ENCODE data around the gene DLEC1.
"Not testable (repeated sequence)": the region's sequence is repeated elsewhere in the genome, so short reads cannot be mapped to it uniquely, and the experiment has no call there.

Gene DLEC1

DNA sequence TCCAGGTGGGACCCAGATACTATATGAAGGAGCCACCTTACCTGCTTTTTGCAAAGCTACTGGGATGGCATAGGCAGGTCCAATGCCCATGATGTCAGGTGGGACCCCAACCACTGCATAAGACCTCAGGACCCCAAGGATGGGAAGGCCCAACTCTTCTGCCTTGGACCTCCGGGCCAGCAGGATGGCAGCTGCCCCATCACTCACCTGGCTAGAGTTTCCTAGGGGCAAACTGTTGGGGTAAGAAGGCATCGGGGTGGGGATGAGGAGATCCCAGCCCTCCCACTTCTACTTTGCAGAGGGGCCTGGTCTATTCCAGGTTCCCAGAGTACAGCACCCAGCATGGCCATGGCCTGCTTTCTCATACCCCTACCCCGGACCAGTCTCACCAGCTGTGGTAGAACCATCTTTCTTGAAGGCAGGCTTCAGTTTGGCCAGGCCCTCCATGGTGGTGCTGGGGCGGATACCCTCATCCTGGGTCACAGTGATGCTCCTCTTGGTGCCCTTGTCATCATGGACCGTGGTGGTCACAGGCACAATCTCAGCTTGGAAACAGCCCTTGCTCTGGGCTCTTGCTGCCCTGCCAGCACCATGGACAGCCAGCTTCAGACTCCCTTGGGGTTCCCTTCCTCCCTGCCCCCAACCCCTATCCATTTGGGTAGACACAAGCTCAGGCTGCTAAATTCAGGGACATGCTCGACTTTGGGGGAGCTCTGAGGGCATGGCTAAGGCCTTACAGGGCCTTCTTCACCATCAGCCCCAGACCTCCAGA is 87.3 kb downstream of the DLEC1 start:
- no peaks in the 10 kb centered on the region for H3K9me3 ChIP-seq (ENCODE audit: control insufficient read depth, low read length)
- H3K27ac ChIP-seq (ENCODE audit: low read depth, low read length, severe bottlenecking): no peak overlapping the region
- 94 to 100% methylated on average over 4 of the region's 6 CpGs for WGBS, 2 experiments (ENCODE audit: insufficient coverage in 2 of 2)
- H3K4me1 ChIP-seq (ENCODE audit: control insufficient read depth, insufficient read depth, low read length, poor library complexity, severe bottlenecking): no peaks in the 10 kb centered on the region
- H3K36me3 ChIP-seq (ENCODE audit: control insufficient read depth, insufficient read depth, low read length): peaks cover 85% of the 10 kb centered on the region
- no peak overlapping the region for H3K4me3 ChIP-seq (ENCODE audit: extremely low read depth, insufficient read depth, low read length, poor library complexity, severe bottlenecking)

DNA sequence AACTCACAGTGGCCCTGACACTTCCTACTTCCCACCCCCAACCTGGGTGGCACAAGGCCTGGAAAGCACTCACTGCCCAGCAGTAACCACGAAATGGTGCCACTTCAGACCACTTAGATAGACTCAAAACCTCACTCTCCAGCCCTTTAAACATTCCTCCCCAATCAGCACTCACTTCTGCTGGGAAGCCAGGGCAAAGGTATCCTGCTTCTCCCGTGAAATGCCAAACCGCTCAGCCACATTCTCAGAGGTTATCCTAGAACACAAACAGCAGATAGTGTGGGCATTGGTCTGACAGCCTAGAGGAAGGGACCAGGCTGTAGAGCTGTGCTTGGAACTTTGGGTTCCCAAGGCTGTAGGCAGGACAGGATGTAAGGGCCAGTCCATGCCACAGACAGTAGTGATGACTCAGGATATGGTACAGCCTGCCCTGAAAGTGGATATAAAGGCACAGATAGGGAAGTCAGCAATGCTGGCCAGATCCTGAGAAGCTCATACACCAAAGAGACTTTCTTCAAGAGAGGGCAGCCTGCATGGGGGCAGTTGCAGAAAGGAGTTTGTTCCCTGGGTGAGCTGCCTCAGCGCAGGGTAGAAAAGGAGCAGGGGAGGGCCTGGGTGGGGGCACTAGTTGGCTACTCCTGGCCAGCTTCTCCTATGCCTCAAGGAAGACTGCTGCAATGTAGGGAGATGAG is 88.7 kb downstream of the DLEC1 start:
- H3K36me3 ChIP-seq (ENCODE audit: control insufficient read depth, insufficient read depth, low read length): peaks cover 80% of the 10 kb centered on the region

DNA sequence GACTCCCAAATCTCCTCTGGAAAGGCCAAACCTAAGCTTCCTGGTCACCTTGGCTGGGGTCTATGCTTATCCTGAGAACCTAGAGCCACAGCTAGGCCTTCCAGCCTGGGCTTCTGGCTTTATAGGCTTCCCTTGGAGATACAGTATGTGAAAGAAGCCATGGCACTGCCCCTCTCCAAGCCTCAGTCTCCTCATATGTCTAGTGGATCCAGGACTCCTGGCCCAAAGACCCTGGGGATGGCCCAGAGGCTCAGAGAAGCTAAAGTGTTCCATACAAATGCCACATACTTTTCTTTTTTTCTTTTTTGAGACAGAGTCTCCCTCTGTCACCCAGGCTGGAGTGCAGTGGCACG is 89.3 kb downstream of the DLEC1 start:
- Histone ChIP-seq H3K4me3 (ENCODE audit: extremely low read depth, insufficient read depth, low read length, poor library complexity, severe bottlenecking) (no peak overlapping the region), H3K9me3 (ENCODE audit: control insufficient read depth, low read length) (no peaks in the 10 kb centered on the region), H3K4me1 (ENCODE audit: control insufficient read depth, insufficient read depth, low read length, poor library complexity, severe bottlenecking) (peaks cover 4% of the 10 kb centered on the region), H3K36me3 (ENCODE audit: control insufficient read depth, insufficient read depth, low read length) (peaks cover 77% of the 10 kb centered on the region), H3K27ac (ENCODE audit: low read depth, low read length, severe bottlenecking) (no peak overlapping the region)
- 100% methylated on average over 1 of the region's 1 CpG for WGBS, 2 experiments (ENCODE audit: insufficient coverage in 2 of 2)

More for the DNA sequence above, 88.7 kb downstream of the DLEC1 start:
- 93 to 96% methylated on average over 2 to 4 of the region's 4 CpGs for WGBS, 2 experiments (ENCODE audit: insufficient coverage in 2 of 2)
- Histone ChIP-seq H3K4me3 (ENCODE audit: extremely low read depth, insufficient read depth, low read length, poor library complexity, severe bottlenecking) (no peak overlapping the region), H3K4me1 (ENCODE audit: control insufficient read depth, insufficient read depth, low read length, poor library complexity, severe bottlenecking) (no peaks in the 10 kb centered on the region), H3K9me3 (ENCODE audit: control insufficient read depth, low read length) (no peaks in the 10 kb centered on the region), H3K27ac (ENCODE audit: low read depth, low read length, severe bottlenecking) (no peak overlapping the region)

DNA sequence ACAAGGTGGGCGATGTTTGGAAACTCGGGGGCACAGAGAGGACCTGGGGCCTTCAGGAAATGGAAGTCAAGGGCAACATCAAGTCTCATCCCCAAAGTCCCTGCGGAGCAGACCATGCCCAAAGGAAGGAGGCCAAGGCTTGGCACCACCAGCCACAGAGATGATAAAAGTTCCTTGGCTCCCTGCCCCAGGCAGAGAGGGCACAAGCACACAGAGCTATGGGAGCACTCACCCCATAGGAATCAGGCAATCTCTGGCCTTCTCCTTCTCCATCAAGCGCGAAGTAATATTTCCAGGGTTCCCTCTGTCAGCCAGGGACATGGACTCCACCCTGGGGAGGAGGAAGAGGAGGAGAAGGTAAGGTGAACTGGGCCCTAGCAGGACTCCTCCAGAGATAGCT is 90.0 kb downstream of the DLEC1 start:
- no peak overlapping the region for H3K4me3 ChIP-seq (ENCODE audit: extremely low read depth, insufficient read depth, low read length, poor library complexity, severe bottlenecking)
- peaks cover 12% of the 10 kb centered on the region for H3K4me1 ChIP-seq (ENCODE audit: control insufficient read depth, insufficient read depth, low read length, poor library complexity, severe bottlenecking)
- H3K9me3 ChIP-seq (ENCODE audit: control insufficient read depth, low read length): no peaks in the 10 kb centered on the region
- H3K27ac ChIP-seq (ENCODE audit: low read depth, low read length, severe bottlenecking): no peak overlapping the region
- 100% methylated on average over 3 of the region's 5 CpGs for WGBS, 2 experiments (ENCODE audit: insufficient coverage in 2 of 2)
- H3K36me3 ChIP-seq (ENCODE audit: control insufficient read depth, insufficient read depth, low read length): peaks cover 84% of the 10 kb centered on the region

DNA sequence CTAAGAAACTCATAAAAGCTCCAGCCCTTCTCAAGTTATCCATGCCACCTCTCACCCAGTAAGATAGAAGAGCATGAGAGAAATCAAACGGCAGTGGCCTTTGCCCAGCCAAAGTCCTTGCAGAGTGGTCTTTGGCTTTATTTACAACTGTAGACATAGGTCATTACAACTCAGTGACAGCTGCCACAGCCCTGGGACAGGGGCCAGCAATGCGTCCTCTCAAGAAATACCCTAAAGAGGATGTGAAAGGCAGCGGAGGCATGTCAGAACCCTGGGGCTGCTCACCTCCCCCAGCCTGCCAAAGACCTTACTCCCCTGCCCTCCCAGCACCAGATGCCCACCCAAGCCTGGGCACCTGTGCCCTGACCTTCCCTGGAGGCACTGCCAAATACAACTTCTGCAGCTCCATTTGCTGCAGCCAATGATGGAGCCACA is 91.6 kb downstream of the DLEC1 start:
- H3K27ac ChIP-seq (ENCODE audit: low read depth, low read length, severe bottlenecking): no peak overlapping the region
- peaks cover 84% of the 10 kb centered on the region for H3K36me3 ChIP-seq (ENCODE audit: control insufficient read depth, insufficient read depth, low read length)
- H3K9me3 ChIP-seq (ENCODE audit: control insufficient read depth, low read length): no peaks in the 10 kb centered on the region
- H3K4me1 ChIP-seq (ENCODE audit: control insufficient read depth, insufficient read depth, low read length, poor library complexity, severe bottlenecking): peaks cover 13% of the 10 kb centered on the region
- H3K4me3 ChIP-seq (ENCODE audit: extremely low read depth, insufficient read depth, low read length, poor library complexity, severe bottlenecking): no peak overlapping the region
- WGBS, 2 experiments (ENCODE audit: insufficient coverage in 2 of 2): 83 to 87% methylated on average over 2 to 3 of the region's 3 CpGs

DNA sequence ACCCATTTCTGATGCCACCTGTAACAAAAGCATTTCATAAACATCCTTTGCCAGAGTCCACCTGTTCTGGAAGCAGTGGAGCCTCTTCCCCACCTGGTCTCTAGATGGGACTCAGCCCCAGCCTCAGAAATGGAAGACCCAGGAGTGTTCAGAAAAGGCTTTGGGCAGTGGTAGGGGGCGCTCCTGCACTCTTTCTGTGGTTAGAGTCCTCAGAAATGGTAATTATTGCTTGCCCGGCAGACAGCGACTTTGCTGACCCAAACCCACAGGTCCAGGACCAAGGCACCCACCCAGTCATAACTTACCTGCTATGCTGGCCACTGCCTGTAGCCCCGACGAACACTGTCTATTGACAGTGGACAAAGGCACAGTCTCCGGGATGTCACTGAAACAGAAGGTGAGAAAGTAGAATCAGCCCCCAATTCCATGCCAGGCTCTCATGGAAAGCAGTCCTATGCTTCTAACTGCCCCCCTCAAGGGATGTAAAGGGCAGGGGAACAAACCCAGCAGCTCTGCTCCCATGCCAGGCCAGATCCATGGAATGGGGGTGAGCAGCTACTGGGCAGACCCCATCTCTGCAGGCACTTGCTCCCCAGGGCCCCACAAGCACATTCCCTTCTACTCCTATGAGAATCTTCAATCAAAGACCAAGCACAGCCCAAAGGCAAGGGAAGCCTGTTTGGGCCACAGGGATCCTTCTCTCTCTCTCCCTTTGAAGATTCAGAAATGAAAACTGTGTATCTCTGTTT is 92.8 kb downstream of the DLEC1 start:
- WGBS, 2 experiments (ENCODE audit: insufficient coverage in 2 of 2): 70 to 100% methylated on average over 1 to 5 of the region's 6 CpGs
- Histone ChIP-seq H3K27ac (ENCODE audit: low read depth, low read length, severe bottlenecking) (no peak overlapping the region), H3K4me1 (ENCODE audit: control insufficient read depth, insufficient read depth, low read length, poor library complexity, severe bottlenecking) (peaks cover 17% of the 10 kb centered on the region), H3K9me3 (ENCODE audit: control insufficient read depth, low read length) (no peaks in the 10 kb centered on the region), H3K4me3 (ENCODE audit: extremely low read depth, insufficient read depth, low read length, poor library complexity, severe bottlenecking) (no peak overlapping the region), H3K36me3 (ENCODE audit: control insufficient read depth, insufficient read depth, low read length) (peaks cover 74% of the 10 kb centered on the region)

DNA sequence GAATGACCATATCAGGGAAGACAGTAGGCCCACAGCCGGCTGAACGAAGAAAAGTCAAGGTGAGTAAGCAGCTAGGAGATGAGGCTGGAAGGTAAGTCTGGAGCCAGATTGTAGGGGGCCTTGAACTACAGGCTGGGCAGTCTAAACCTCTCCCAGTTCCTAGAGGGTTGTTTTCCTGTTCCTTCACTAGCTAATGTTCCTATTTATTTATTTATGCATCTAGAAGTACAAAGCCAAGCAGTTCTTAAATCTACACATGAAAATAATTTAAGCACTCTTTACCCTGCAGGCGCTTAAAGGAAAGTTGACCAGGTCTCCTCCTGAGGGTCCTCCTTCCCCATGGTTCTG is 94.2 kb downstream of the DLEC1 start:
- 96 to 100% methylated on average over 3 of the region's 3 CpGs for WGBS, 2 experiments (ENCODE audit: insufficient coverage in 2 of 2)
- H3K36me3 ChIP-seq (ENCODE audit: control insufficient read depth, insufficient read depth, low read length): peaks cover 60% of the 10 kb centered on the region
- H3K9me3 ChIP-seq (ENCODE audit: control insufficient read depth, low read length): no peaks in the 10 kb centered on the region
- no peak overlapping the region for H3K4me3 ChIP-seq (ENCODE audit: extremely low read depth, insufficient read depth, low read length, poor library complexity, severe bottlenecking)
- H3K27ac ChIP-seq (ENCODE audit: low read depth, low read length, severe bottlenecking): no peak overlapping the region
- H3K4me1 ChIP-seq (ENCODE audit: control insufficient read depth, insufficient read depth, low read length, poor library complexity, severe bottlenecking): peaks cover 17% of the 10 kb centered on the region

DNA sequence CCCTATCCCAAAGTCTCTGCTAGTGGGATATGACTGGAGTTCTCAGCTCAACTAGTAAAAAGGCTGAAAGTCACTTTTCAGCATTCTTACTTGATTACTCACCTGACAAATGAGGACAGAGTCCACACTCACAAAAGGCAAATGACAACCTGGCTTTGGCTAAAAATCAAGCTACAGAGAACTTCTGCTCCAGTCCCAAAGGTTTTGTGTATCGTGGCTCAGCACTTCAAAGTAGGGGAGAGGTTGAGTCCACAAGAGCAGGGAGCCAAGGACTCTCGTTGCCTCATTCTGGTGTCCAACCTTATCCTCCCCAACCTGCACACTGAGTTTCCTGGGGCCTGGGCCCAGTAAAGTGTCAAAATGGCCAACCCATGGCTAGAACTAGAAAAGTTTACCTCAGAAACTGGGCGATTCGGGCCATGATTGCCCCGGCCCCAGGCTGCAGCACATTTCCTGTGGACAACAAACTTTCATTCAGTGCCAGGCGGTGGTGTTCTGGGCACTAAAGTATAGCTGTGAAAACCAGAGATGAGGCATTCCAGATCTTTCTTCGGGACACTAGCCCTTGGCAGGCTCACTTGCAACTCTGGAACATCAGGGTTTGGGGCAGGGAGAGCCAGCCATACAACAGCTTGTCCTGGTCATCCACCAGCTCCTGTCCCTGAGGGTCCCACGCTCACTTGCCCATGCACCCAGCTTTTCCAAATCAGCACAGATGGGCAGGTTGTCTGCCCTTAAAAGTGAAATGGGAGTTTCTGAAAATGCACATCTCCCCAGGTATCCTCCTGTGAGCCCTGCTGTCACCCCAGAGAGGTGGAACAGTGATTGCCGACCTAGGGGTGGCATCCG is 94.8 kb downstream of the DLEC1 start:
- H3K9me3 ChIP-seq (ENCODE audit: control insufficient read depth, low read length): no peaks in the 10 kb centered on the region
- H3K4me1 ChIP-seq (ENCODE audit: control insufficient read depth, insufficient read depth, low read length, poor library complexity, severe bottlenecking): peaks cover 17% of the 10 kb centered on the region
- H3K4me3 ChIP-seq (ENCODE audit: extremely low read depth, insufficient read depth, low read length, poor library complexity, severe bottlenecking): no peak overlapping the region
- 93 to 97% methylated on average over 9 to 10 of the region's 10 CpGs for WGBS, 2 experiments (ENCODE audit: insufficient coverage in 2 of 2)
- H3K27ac ChIP-seq (ENCODE audit: low read depth, low read length, severe bottlenecking): peak overlapping the region; percentile 49
- peaks cover 57% of the 10 kb centered on the region for H3K36me3 ChIP-seq (ENCODE audit: control insufficient read depth, insufficient read depth, low read length)

DNA sequence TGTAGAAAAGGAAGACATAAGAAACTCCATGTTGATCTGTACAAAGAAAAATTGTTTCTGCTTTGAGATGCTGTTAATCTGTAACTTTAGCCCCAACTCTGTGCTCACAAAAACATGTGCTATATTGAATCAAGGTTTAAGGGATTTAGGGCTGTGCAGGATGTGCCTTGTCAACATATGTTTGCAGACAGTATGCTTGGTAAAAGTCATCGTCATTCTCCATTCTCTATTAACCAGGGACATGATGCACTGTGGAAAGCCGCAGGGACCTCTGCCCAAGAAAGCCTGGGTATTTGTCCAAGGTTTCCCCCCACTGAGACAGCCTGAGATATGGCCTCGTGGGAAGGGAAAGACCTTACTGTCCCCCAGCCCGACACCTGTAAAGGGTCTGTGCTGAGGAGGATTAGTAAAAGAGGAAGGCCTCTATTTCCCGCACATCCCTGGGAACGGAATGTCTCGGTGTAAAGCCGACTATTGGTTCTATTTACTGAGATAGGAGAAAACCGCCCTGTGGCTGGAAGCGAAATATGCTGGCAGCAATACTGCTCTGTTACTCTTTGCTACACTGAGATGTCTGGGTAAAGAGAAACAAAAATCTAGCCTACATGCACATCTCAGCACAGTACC is 95.6 kb downstream of the DLEC1 start:
- 91 to 95% methylated on average over 7 to 9 of the region's 10 CpGs for WGBS, 2 experiments (ENCODE audit: insufficient coverage in 2 of 2)
- H3K36me3 ChIP-seq (ENCODE audit: control insufficient read depth, insufficient read depth, low read length): peaks cover 48% of the 10 kb centered on the region
- not testable (repeated sequence) for H3K9me3 ChIP-seq (ENCODE audit: control insufficient read depth, low read length); H3K4me3 ChIP-seq (ENCODE audit: extremely low read depth, insufficient read depth, low read length, poor library complexity, severe bottlenecking); H3K27ac ChIP-seq (ENCODE audit: low read depth, low read length, severe bottlenecking)
- H3K4me1 ChIP-seq (ENCODE audit: control insufficient read depth, insufficient read depth, low read length, poor library complexity, severe bottlenecking): peaks cover 17% of the 10 kb centered on the region
